K562 (cell line): ENCODE results near the gene ACR. TPM values are rescaled to one million over a fixed set of nuclear protein-coding genes. Genes with fewer than 3 reads are reported as not detected.

ENCODE experiments used
- ATAC-seq: fragments of 200-7000 bp; cut with Tn5 transposase; 3 replicates; pipeline ENCODE4 v1.9.1; 2020; ENCODE audit warnings: moderate library complexity
- BruUV-seq: library from RNA; stranded (reverse); fragments of 400-500 nt; replicated peaks from 2 replicates; lab custom pipeline; 2021; lab: Mats Ljungman, UMichigan
- CTCF ChIA-PET: fragments of 300-600 bp; formaldehyde crosslinking; extraction: SDS; loops from one replicate; lab custom pipeline; 2021; ENCODE audit warnings: low intra/inter-chr PET ratio; lab: Yijun Ruan, JAX
- POLR2A ChIA-PET: fragments of 300-600, 350-650 bp; sonication (Branson Sonifier 250); formaldehyde crosslinking; extraction: SDS; loops from one replicate; lab custom pipeline; 2021; ENCODE audit warnings: antibody characterized with exemption, inconsistent platforms; lab: Yijun Ruan, JAX
- DNase-seq, 4 experiments: peaks; one replicate each; pipeline versions ENCODE4 v3.0.0 to v3.0.0-alpha.2; 2011 to 2018; ENCODE audit warnings: low spot score in 3 of 4, mixed read lengths in 3 of 4; ENCODE audit errors: extremely low read depth in 1 of 4
- FAIRE-seq: peaks from 2 replicates; lab custom pipeline; 2011; peaks lifted over from hg19 to GRCh38; lab: Jason Lieb, UNC
- H2AFZ ChIP-seq: 2 replicates; pipeline ENCODE4 v1.6.0; 2011; ENCODE audit warnings: low read depth, low read length, control low read depth, inconsistent platforms
- H3K27ac ChIP-seq: fragments of 200-600 bp; 3 replicates; pipeline ENCODE4 v1.8.0; 2011; ENCODE audit warnings: low read depth, mild to moderate bottlenecking, control low read depth, inconsistent platforms, low read length, moderate library complexity, mixed read lengths; ENCODE audit errors: extremely low read depth
- H3K27me3 ChIP-seq, 2 experiments: fragments of 300-600 bp in 1 of 2; 2 replicates in 1 of 2; 3 replicates in 1 of 2; pipeline versions ENCODE4 v1.6.0 to v1.8.0; 2011; ENCODE audit warnings: inconsistent platforms in 2 of 2, low read length in 2 of 2, mild to moderate bottlenecking in 1 of 2, mixed read lengths in 1 of 2, moderate library complexity in 1 of 2; ENCODE audit not compliant: control insufficient read depth in 2 of 2, insufficient read depth in 2 of 2
- H3K36me3 ChIP-seq: fragments of 300-600 bp; 3 replicates; pipeline ENCODE4 v1.8.0; 2011; ENCODE audit warnings: mild to moderate bottlenecking, low read length, inconsistent platforms; ENCODE audit not compliant: control insufficient read depth, insufficient read depth
- H3K4me1 ChIP-seq, 2 experiments: fragments of 200-600 bp in 1 of 2; replicated peaks in 1 of 2; 2 replicates in 1 of 2; 3 replicates in 1 of 2; pipeline versions ENCODE4 v1.5.1 to v1.8.0; 2011; ENCODE audit warnings: inconsistent platforms in 2 of 2, low read length in 2 of 2, mild to moderate bottlenecking in 1 of 2, mixed read lengths in 1 of 2, moderate library complexity in 1 of 2; ENCODE audit not compliant: control insufficient read depth in 2 of 2, insufficient read depth in 2 of 2
- H3K4me2 ChIP-seq: 2 replicates; pipeline ENCODE4 v1.6.1; 2011; ENCODE audit warnings: low read length, control low read depth, inconsistent platforms, mixed read lengths; ENCODE audit not compliant: insufficient read depth
- H3K4me3 ChIP-seq: fragments of 200-600 bp; sonication (generic), shearing (Covaris generic); 2 replicates; pipeline ENCODE4 v1.5.1; 2016; ENCODE audit warnings: control low read depth, inconsistent platforms
- H3K79me2 ChIP-seq: fragments of 200-600 bp; 3 replicates; pipeline ENCODE4 v1.8.0; 2011; ENCODE audit warnings: low read length, inconsistent platforms; ENCODE audit not compliant: control insufficient read depth, insufficient read depth
- H3K9ac ChIP-seq, 2 experiments: 2 replicates each; pipeline versions ENCODE4 v1.6.0 to v1.6.1; 2011; ENCODE audit warnings: low read depth in 2 of 2, low read length in 2 of 2, control low read depth in 1 of 2, inconsistent platforms in 1 of 2, mild to moderate bottlenecking in 1 of 2, mixed read lengths in 1 of 2; ENCODE audit not compliant: insufficient read depth in 1 of 2
- H3K9me1 ChIP-seq: one replicate; pipeline ENCODE4 v1.6.0; 2011; ENCODE audit warnings: inconsistent platforms, mild to moderate bottlenecking, low read length, moderate library complexity; ENCODE audit not compliant: control insufficient read depth, insufficient read depth
- H3K9me3 ChIP-seq: replicated peaks from 2 replicates; pipeline ENCODE4 v1.5.1; 2011; ENCODE audit warnings: low read depth, low read length, inconsistent platforms; ENCODE audit not compliant: control insufficient read depth, insufficient read depth
- H4K20me1 ChIP-seq: replicated peaks from 2 replicates; pipeline ENCODE4 v1.6.1; 2011; ENCODE audit warnings: low read length, inconsistent platforms, mixed read lengths; ENCODE audit not compliant: control insufficient read depth, insufficient read depth
- CTCF ChIP-seq, 3 experiments: IDR thresholded peaks in 2 of 3; conservative IDR thresholded peaks in 1 of 3; 2 replicates each; pipeline ENCODE4 v1.5.1; 2011 to 2012; ENCODE audit warnings: low read length in 3 of 3, mild to moderate bottlenecking in 3 of 3, control low read depth in 2 of 3, improper control_type of control experiment in 1 of 3, inconsistent platforms in 1 of 3, low read depth in 1 of 3, mixed read lengths in 1 of 3, moderate library complexity in 1 of 3; ENCODE audit not compliant: insufficient read depth in 2 of 3
- SP1 ChIP-seq: sonication (generic); formaldehyde crosslinking; IDR thresholded peaks from 2 replicates; pipeline ENCODE4 v1.8.1; 2022; ENCODE audit warnings: mild to moderate bottlenecking, missing genetic modification reagents
- WGBS: fragments of 100-300 bp; shearing (Covaris generic); methylation state at CpG from one replicate; pipeline ENCODE4 v1.1.6; 2016; ENCODE audit warnings: low coverage, mixed read lengths; ENCODE audit not compliant: insufficient coverage; ENCODE audit errors: missing lambda C conversion rate; 5-methylcytosine and 5-hydroxymethylcytosine counted together
- in situ Hi-C: fragments of 300-500 bp; cut with MboI; formaldehyde crosslinking; loops from 4 replicates; pipeline ENCODE4 v1.15.0; 2018; ENCODE audit warnings: inconsistent platforms, mixed read lengths
- intact Hi-C: fragments of 100-400 bp; cut with micrococcal nuclease; formaldehyde crosslinking; loops from 2 replicates; pipeline ENCODE4 v1.14.2; 2022
- polyA plus RNA-seq, 8 experiments: library from polyadenylated mRNA; depleted of rRNA in 4 of 8; stranded (reverse) in 5 of 8; unstranded in 3 of 8; fragments of >200 nt; fragmentation: Nextera tagmentation in 2 of 8; fragmentation: Illumina TruSeq in 1 of 8; extraction: Ambion mirVana in 2 of 8; extraction: Trizol in 1 of 8; gene quantifications; 2 replicates each; pipeline versions ENCODE4 v1.2.1 to v1.2.3, GENCODE V29; 2011 to 2014; ENCODE audit warnings: inconsistent platforms in 1 of 8, missing spikeins in 1 of 8
- total RNA-seq, 7 experiments: library from RNA; depleted of rRNA in 6 of 7; stranded (reverse); fragments of >200 nt in 6 of 7; fragmentation: Illumina TruSeq in 2 of 7; extraction: Trizol in 2 of 7; gene quantifications; 2 replicates each; pipeline versions ENCODE4 v1.2.1 to v1.2.3, GENCODE V29; 2011 to 2021; ENCODE audit warnings: low replicate concordance in 1 of 7

ACR gene
- total and polyA plus RNA-seq, 9 of the 15 experiments (the other 6 are each of a cell fraction or from before 2014, with no cell fraction given) = not detected

GRCh38 chr22:50726643-50727340, 11.2 kb upstream of the ACR start:
- no peak for FAIRE-seq
- peak; percentile 56; the same call in 1 of the 3 replicates for ATAC-seq

More at GRCh38 chr22:50726643-50727340, 11.2 kb upstream of the ACR start:
- in situ Hi-C loops (no loop called here), intact Hi-C loops (no loop called here)
- Histone ChIP-seq H3K27ac (no peak overlapping the region), H3K9me3 (no peaks in the 10 kb centered on the region), H3K4me1 (peaks cover 0 to 6% of the 10 kb centered on the region in 2 experiments; a peak in 2 of 5 replicates), H4K20me1 (no peaks in the 10 kb centered on the region), H3K79me2 (no peaks in the 10 kb centered on the region), H3K9ac (no peak overlapping the region), H3K4me2 (no peak overlapping the region), H3K36me3 (no peaks in the 10 kb centered on the region), H3K4me3 (no peak overlapping the region), H3K9me1 (no peaks in the 10 kb centered on the region), H2AFZ (no peak overlapping the region), H3K27me3 (peaks cover 14 to 56% of the 10 kb centered on the region in 2 experiments; a peak in 3 of 5 replicates)
- WGBS = 19% methylated on average over 9 of the region's 14 CpGs
- CTCF ChIA-PET = no interaction called here
- POLR2A ChIA-PET = interaction anchor here (1.3 kb wide), 1 partner anchor 10 kb away, joined by 6 read pairs; no protein-coding TSS in a partner anchor
- no TSS peak for BruUV-seq
- TF ChIP-seq SP1 (CRISPR knock-in tag) = no peak
- peak in 2 of 3 experiments; percentile 15 to 31; a peak in 2 of 6 replicates for TF ChIP-seq CTCF (IDR thresholded peaks at IDR 0.05 in 2 of 3, conservative IDR thresholded peaks at IDR 0.05 in 1 of 3; ENCODE audit: insufficient read depth in 2 of 3, low read depth in 1 of 3, low read length in 3 of 3)
- DNase-seq = peak in 2 of 4 experiments; percentile 19
